NOMO-1 treated with dmso at 0.1 percent for 144 hours (cell line): Measurements from ENCODE around the gene COTL1.

ENCODE experiments used
- DNase-seq: peaks from one replicate; lab custom pipeline; 2025; ENCODE audit not compliant: unreplicated experiment; lab: John Stamatoyannopoulos, UW

Gene COTL1

GRCh38 chr16:84555418-84556196, 62.3 kb downstream of the COTL1 start:
- no peak for DNase-seq

GRCh38 chr16:84554627-84555328, 63.1 kb downstream of the COTL1 start:
- no peak for DNase-seq

DNA sequence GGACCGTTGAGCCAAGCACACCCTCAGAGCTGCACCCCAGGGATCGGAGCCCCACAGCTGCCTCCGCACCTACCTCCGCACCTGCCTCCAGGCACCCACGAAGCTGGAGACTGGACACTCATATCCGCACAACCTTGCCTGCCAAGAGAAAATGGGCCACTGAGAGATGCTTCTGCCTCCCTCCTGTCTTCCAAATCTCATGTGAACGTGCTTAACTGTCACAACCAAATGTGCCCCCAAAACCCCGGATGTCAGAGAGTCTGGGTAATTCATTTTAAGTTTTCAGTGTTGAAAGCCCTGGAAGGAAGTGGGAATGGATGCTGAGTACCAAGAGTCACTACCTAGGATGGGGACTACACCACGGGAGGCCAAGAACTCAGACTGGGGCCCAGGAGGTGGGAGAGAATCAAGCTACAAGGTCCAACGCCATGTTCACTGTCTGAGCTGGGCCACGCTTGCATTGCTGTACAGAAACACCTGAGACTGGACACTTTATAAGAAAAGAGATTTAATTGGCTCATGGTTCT, 63.9 kb downstream of the COTL1 start:
- no peak for DNase-seq

- DNase-seq = no peak
Observed at GRCh38 chr16:84552135-84552534, 65.7 kb downstream of the COTL1 start.

GRCh38 chr16:84550096-84550495, 67.8 kb downstream of the COTL1 start:
- no peak for DNase-seq

- DNase-seq = no peak
Observed at GRCh38 chr16:84548971-84549844, 68.7 kb downstream of the COTL1 start.

DNA sequence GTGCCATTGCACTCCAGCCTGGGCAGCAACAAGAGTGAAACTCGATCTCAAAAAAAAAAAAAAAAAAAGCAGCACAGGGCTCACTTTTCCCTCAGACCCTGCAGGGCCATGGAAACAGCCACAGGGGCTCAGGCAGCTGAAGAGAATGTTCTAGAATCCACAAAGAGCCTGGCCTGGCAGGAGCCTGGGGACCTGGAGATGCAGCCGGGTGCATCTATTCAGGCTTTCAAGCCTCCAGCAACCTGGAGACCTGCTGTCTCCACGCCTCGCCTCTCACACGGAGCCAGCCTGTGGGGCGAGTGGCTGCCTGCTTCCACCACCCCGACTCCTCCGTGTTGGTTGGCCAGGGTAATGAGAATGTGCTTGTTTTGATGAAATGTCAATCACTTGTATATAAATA, 69.4 kb downstream of the COTL1 start:
- no peak for DNase-seq

DNA sequence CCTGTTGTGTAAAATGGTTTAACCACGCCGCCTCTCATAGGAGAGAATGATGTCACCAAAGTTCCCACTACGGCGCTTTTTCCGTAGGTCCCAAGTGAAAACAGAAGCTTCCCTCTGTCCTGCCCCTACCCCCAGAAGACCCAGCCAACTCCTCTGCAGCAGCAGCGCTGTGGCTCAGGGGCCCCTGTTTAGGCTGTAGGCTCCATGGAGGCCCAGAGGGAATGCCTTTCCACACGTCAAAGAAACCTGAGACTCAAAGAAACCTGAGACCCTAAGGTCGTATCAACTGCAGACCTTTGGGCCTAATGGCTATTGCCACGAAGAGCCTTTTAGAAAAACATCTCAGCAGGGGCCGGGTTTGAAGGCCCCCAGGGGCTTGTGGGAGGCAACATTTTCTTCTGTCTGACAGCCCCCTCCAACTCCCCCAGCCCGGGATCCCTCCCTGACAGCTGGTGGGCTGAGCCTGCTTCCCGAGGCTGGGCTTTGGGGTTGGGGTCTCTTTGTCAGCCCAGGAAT, 70.3 kb downstream of the COTL1 start:
- no peak for DNase-seq

- DNase-seq = no peak
Observed at GRCh38 chr16:84546669-84547545, 71.0 kb downstream of the COTL1 start.

- DNase-seq = no peak
Observed at GRCh38 chr16:84545114-84545737, 72.7 kb downstream of the COTL1 start.

DNA sequence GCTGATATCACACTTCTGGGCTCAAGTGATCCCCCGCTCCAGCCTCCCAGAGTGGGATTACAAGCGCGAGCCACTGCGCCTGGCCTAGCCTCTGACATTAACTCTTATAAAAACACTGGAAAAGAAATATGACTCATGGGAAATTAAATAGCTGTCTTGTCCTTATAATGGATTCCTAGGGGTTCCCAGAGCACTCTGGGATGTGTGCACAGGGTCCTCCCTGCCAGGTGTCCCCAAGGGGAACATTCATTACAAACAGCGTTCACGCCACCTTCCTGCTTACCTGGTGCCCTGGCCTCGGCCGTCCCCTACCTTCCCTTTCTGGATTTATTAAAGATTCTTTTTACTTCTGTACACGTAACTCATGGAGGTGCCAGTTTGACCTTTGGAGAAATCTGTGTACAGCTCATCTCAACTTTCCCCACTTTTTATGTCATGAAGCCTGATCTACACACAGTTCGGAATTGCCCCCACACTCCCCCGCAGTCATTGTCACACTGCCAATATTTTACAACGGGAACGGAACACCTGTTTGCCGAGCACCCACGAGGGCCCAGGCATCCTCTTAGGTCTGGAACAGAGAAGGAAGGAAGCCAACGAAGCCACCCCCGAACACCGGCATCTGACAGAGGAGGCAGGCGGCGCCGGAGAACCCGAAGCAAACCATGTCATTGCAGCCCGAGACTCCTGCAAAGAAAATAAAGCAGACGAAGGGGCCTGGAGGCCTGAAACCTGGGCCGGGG, 73.7 kb downstream of the COTL1 start:
- DNase-seq = no peak

GRCh38 chr16:84543253-84543652, 74.6 kb downstream of the COTL1 start:
- DNase-seq = no peak

- DNase-seq = no peak
Observed at GRCh38 chr16:84541999-84542817, 75.7 kb downstream of the COTL1 start.

DNA sequence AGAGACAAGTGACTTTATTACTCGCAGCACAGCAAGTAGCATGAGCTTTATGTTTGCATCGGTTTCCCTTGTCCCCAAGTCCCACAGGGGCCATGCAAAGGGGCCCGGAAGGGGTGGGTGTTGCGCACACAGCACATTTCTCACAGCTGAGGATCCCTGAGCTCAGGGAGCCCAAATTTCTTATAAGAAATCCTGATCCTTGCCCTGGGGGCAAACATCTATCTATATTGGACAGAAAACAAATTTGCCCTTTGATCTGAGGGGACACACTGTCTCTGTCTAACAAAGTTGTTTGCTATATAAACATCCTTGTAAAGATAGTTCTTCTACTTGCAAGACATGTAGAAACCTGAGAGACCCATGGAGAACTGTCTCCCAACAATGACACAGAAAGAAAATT, 77.7 kb downstream of the COTL1 start:
- no peak for DNase-seq

DNA sequence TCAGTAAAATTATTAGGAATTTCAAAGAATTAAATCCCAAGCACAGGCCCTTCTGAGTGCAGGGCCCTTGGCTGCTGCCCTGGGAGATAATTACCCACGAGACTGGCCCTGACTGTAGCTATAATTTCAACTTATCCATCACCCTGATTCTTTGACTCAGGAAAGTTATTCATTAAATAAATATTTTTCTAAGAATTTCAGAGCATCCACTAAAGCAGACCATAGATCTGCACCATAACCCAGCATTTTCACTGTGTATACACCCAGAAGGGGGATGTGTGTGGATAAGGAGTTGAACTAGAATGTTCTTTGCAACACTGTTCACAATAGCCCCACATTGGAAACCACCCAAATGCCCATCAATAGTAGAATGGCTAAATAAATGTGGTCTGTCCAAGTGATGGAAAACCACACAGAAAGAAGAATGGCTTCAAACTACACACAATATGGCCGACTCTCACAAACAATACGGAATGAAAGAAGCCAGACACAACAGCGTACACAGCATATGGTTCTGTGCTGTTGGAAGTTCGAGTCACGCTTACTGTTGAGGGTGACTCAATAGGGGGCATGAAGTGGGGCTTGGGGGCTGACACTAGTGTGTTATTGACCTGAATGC, 79.5 kb downstream of the COTL1 start:
- no peak for DNase-seq

- DNase-seq = no peak
Observed at GRCh38 chr16:84537491-84538151, 80.3 kb downstream of the COTL1 start.

DNA sequence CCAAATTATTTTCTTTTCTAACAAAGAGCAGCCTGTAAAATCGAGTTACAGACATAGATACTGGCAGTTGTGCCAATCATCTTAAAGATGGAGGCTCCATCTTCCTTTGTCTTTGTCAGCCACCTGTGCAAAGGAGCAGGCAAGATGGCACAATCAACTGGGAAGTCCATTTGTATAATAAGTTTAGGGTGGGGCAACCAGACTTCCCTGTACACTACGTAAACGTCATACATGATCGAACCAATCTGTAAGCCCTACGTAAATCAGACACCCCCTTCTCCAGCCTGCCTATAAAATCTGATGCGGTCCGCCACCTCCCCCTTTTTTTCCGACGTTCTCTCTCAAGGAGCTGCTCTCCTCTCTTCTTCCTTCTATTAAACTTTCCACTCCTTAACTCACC, 82.0 kb downstream of the COTL1 start:
- no peak for DNase-seq
